HG03354 (cell line): Measurements from ENCODE around the gene TPSAB1.
"Not testable (repeated sequence)": the region's sequence is repeated elsewhere in the genome, so short reads cannot be mapped to it uniquely, and the experiment has no call there.

Source experiments
- ATAC-seq: cut with Tn5 transposase; IDR thresholded peaks from one replicate; pipeline ENCODE4 v1.9.1; 2021; ENCODE audit warnings: mild to moderate bottlenecking; ENCODE audit not compliant: unreplicated experiment, poor library complexity, severe bottlenecking

TPSAB1 gene

GRCh38 chr16:1240436-1240835 lies at the start of gene TPSAB1:
Gene TPSAB1 (plus strand): TSS chr16:1240705. CDS start chr16:1240939, 234 bp downstream.
- ATAC-seq = not testable (repeated sequence)

- ATAC-seq = not testable (repeated sequence)
Observed at GRCh38 chr16:1190789-1191188, 49.7 kb upstream of the TPSAB1 start.

- ATAC-seq = no peak
Observed at GRCh38 chr16:1192384-1193073, 48.0 kb upstream of the TPSAB1 start.

GRCh38 chr16:1193143-1193824 lies 47.2 kb upstream of the TPSAB1 start:
- no peak for ATAC-seq

- ATAC-seq = no peak
Observed at GRCh38 chr16:1193825-1194581, 46.5 kb upstream of the TPSAB1 start.

GRCh38 chr16:1194665-1195392 lies 45.7 kb upstream of the TPSAB1 start:
- ATAC-seq = no peak

DNA sequence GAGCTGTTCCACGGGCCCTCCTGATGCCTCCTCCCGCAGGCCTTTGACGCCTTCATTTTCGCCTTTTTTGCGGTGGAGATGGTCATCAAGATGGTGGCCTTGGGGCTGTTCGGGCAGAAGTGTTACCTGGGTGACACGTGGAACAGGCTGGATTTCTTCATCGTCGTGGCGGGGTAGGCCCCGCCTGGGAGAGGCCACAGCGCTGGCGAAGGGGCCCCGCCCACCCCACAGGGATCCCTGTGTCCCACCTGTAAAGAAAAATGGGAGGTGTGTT lies 45.2 kb upstream of the TPSAB1 start:
- ATAC-seq = no peak

DNA sequence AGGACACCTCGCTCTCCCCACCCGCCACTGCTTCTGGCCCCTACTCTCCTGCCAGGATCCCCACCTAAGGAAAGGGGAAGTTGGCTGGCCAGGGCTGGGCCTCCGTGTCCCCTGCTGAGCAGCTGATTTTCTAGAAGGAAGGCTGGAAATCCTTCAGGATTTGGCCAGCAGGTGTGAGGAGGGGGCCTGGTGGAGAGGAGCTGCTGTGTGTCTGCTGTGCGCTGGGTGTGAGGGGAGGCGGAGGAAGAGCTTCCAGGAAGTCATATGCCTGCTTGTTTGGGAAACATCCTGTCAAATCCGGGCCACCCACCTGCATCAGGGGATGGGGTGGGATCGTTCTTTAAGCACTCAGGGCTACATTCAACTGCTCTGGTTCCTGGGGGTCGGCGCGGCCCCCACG lies 44.0 kb upstream of the TPSAB1 start:
- no peak for ATAC-seq

GRCh38 chr16:1197237-1197866 lies 43.2 kb upstream of the TPSAB1 start:
- no peak for ATAC-seq

DNA sequence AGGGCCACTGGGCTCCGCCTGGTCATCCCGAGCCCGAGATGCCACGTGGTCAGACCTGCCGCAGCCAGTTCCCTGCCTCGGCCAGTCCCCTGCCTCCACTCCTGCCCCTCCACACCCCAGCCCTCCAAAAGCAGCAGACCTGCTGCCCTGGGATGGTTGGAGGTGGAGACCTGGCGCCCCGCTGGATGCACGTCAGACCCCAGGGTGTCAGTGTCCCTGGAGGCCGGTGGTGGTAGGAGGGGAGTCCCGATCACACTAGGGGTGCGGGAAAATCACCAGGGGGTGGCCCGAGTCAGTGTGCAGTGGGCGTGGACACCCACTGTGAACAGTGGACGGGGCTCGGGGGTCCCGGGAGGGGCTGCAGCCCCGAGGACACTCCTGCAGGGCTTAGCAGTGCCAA lies 42.3 kb upstream of the TPSAB1 start:
- ATAC-seq = no peak

GRCh38 chr16:1198671-1199346 lies 41.7 kb upstream of the TPSAB1 start:
- ATAC-seq = not testable (repeated sequence)

DNA sequence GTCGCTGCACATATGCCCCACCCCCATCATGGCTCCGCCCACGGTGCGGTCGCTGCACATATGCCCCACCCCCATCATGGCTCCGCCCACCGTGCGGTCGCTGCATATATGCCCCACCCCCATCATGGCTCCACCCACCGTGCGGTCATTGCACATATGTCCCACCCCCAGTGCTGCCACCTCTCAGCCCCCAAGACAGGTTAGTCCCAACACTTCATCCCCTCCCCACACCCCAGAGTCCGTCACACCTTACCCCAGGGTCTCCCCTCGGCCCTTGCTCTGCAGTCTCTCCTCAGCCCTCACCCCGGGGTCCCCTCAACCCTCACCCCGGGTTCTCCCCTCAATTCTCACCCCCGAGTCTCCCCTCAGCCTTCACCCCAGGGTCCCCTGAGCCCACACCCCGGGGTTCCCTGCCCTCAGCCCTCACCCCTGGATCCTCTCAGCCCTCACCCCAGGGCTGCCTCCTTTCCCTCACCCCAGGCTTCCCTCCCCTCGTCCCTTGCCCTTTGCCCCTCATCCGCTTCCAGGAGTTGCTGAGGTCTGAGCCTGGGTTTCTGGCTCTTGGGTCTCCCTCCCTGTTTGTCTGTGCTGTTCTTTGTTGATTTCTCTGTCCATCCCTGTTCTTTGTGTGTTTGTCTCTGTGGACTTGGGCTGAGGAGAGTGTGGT lies 41.0 kb upstream of the TPSAB1 start:
- no peak for ATAC-seq

GRCh38 chr16:1200014-1200627 lies 40.4 kb upstream of the TPSAB1 start:
- no peak for ATAC-seq

DNA sequence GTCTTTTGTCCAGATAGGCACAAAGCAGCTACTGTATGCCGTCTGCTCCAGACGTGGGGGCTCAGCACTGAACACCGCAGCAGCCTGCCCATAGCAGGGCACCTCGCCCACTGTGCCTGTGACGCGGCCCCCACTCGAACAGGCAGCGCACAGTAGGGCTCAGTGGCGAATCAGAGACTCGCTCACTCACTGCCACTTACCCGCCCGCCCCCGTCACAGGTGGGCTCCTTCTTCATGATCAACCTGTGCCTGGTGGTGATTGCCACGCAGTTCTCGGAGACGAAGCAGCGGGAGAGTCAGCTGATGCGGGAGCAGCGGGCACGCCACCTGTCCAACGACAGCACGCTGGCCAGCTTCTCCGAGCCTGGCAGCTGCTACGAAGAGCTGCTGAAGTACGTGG lies 39.1 kb upstream of the TPSAB1 start:
- no peak for ATAC-seq

- ATAC-seq = no peak
Observed at GRCh38 chr16:1202274-1202673, 38.2 kb upstream of the TPSAB1 start.

- no peak for ATAC-seq
Observed at GRCh38 chr16:1204933-1205332, 35.6 kb upstream of the TPSAB1 start.

DNA sequence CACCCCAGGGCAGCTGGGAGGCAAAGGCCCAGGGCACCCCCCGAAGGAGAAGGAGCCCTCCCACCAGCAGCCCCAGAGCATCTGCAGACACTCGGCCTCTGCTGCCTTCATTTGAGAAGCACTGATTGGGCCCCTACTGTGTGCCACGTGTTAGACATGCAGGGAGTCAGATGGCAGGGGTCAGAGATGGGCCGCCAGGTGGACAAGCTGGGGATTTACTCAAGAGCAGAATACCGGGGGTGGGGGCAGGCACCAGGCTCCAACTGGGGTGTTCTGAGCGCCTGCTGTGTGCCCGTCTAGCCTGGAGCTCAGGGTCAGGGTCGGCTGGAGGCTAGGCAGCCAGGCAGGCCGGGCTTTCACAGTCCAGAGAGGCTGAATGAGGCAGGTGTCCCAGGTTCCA lies 34.2 kb upstream of the TPSAB1 start:
- no peak for ATAC-seq

DNA sequence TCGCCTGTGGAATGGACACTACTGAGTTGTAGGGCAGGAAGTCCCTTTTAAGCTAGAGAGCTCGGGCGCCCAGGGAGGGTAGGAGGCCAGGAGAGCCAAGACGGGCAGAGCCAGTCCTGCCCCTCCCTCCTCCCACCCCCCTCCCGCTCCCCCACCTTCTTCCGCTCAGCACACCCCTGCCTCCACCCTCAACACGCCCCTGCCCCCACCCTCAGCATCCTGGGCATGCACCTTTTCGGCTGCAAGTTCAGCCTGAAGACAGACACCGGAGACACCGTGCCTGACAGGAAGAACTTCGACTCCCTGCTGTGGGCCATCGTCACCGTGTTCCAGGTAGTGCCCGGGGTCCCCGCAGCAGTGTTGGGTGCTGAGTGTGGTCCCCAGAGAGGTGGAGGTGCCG lies 33.7 kb upstream of the TPSAB1 start:
- ATAC-seq = no peak
